SK-N-SH treated with all-trans-retinoic acid at 6 μM for 48 hours (cell line): ENCODE measurements around the gene H3-3A.

Experiments used
- BACH2 ChIP-seq: fragments of 250-450 bp; sonication (Bioruptor Pico); IDR thresholded peaks from 2 replicates; pipeline ENCODE4 v1.9.0; 2021; ENCODE audit warnings: mild to moderate bottlenecking, borderline replicate concordance
- CSDC2 ChIP-seq: fragments of 250-450 bp; sonication (Bioruptor Pico); IDR thresholded peaks from 2 replicates; pipeline ENCODE4 v1.5.0; 2020; ENCODE audit warnings: mild to moderate bottlenecking, moderate library complexity
- GLIS3 ChIP-seq: fragments of 250-450 bp; sonication (Bioruptor Pico); IDR thresholded peaks from 2 replicates; pipeline ENCODE4 v1.5.0; 2020; ENCODE audit warnings: mild to moderate bottlenecking, moderate library complexity
- PPARA ChIP-seq: fragments of 250-450 bp; sonication (Bioruptor Pico); IDR thresholded peaks from 2 replicates; pipeline ENCODE4 v1.5.0; 2020; ENCODE audit warnings: mild to moderate bottlenecking, borderline replicate concordance
- RARB ChIP-seq: fragments of 250-450 bp; sonication (Bioruptor Pico); IDR thresholded peaks from 2 replicates; pipeline ENCODE4 v1.8.0; 2021; ENCODE audit warnings: mild to moderate bottlenecking, moderate library complexity
- SNAI2 ChIP-seq: fragments of 250-450 bp; sonication (Bioruptor Pico); IDR thresholded peaks from 2 replicates; pipeline ENCODE4 v1.5.0; 2020; ENCODE audit warnings: mild to moderate bottlenecking, moderate library complexity
- TOX ChIP-seq: fragments of 250-450 bp; sonication (Bioruptor Pico); IDR thresholded peaks from 2 replicates; pipeline ENCODE4 v1.8.0; 2021; ENCODE audit warnings: mild to moderate bottlenecking, moderate library complexity, borderline replicate concordance
- ZC3H10 ChIP-seq: fragments of 250-450 bp; sonication (Bioruptor Pico); IDR thresholded peaks from 2 replicates; pipeline ENCODE4 v1.5.1; 2021; ENCODE audit warnings: mild to moderate bottlenecking, moderate library complexity
- ZFP3 ChIP-seq: fragments of 250-450 bp; sonication (Bioruptor Pico); IDR thresholded peaks from 2 replicates; pipeline ENCODE4 v1.5.0; 2020; ENCODE audit warnings: mild to moderate bottlenecking, moderate library complexity
- ZNF565 ChIP-seq: fragments of 450-650 bp; formaldehyde crosslinking; conservative IDR thresholded peaks from 2 replicates; pipeline ENCODE4 v1.5.0; 2020; ENCODE audit warnings: low read depth, mild to moderate bottlenecking, moderate library complexity
- TF ChIP-seq, protein P1 (sequence below): fragments of 250-450 bp; sonication (Bioruptor Pico); IDR thresholded peaks from 2 replicates; pipeline ENCODE4 v1.8.0; 2020; ENCODE audit warnings: mild to moderate bottlenecking, moderate library complexity, borderline replicate concordance
- TF ChIP-seq, protein P2 (sequence below): fragments of 250-450 bp; sonication (Bioruptor Pico); IDR thresholded peaks from 2 replicates; pipeline ENCODE4 v1.8.0; 2021; ENCODE audit warnings: low read depth, mild to moderate bottlenecking, moderate library complexity, borderline replicate concordance
- TF ChIP-seq, protein P3 (sequence below): fragments of 250-450 bp; sonication (Bioruptor Pico); IDR thresholded peaks from 2 replicates; pipeline ENCODE4 v1.5.1; 2020; ENCODE audit warnings: low read depth, mild to moderate bottlenecking, moderate library complexity

DNA sequence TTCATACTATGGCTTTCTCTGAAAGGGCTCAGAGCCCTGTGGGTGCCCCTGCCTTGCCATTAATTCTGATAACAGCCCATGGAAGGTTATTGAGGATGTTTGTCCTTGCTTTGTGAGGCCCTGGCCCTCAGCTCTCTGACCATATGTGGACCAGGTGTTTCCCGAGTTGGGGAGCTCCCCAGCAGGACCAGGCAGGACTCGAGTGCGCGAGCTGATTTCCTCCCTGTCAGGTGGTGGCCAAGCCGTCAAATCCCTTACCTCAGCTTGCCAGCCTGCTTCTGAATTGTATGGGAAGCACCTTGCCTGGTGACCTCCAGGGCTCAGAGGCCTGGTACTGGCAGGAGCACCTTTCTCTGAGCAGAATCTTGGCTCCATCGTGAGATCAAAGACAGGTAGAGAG is 45.4 kb upstream of the H3-3A start:
- TF ChIP-seq TOX (CRISPR knock-in tag): no peak
- TF ChIP-seq RARB (CRISPR knock-in tag): no peak
- TF ChIP-seq ZFP3 (CRISPR knock-in tag): no peak
- TF ChIP-seq ZC3H10: no peak
- no peak for TF ChIP-seq GLIS3 (CRISPR knock-in tag)
- no peak for TF ChIP-seq PPARA (CRISPR knock-in tag)
- no peak for TF ChIP-seq SNAI2 (CRISPR knock-in tag)
- no peak for TF ChIP-seq BACH2 (CRISPR knock-in tag)
- TF ChIP-seq, protein P1, sequence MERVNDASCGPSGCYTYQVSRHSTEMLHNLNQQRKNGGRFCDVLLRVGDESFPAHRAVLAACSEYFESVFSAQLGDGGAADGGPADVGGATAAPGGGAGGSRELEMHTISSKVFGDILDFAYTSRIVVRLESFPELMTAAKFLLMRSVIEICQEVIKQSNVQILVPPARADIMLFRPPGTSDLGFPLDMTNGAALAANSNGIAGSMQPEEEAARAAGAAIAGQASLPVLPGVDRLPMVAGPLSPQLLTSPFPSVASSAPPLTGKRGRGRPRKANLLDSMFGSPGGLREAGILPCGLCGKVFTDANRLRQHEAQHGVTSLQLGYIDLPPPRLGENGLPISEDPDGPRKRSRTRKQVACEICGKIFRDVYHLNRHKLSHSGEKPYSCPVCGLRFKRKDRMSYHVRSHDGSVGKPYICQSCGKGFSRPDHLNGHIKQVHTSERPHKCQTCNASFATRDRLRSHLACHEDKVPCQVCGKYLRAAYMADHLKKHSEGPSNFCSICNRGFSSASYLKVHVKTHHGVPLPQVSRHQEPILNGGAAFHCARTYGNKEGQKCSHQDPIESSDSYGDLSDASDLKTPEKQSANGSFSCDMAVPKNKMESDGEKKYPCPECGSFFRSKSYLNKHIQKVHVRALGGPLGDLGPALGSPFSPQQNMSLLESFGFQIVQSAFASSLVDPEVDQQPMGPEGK (CRISPR knock-in tag): no peak
- no peak for TF ChIP-seq ZNF565 (CRISPR knock-in tag)
- TF ChIP-seq CSDC2 (CRISPR knock-in tag): no peak
- TF ChIP-seq, protein P2, sequence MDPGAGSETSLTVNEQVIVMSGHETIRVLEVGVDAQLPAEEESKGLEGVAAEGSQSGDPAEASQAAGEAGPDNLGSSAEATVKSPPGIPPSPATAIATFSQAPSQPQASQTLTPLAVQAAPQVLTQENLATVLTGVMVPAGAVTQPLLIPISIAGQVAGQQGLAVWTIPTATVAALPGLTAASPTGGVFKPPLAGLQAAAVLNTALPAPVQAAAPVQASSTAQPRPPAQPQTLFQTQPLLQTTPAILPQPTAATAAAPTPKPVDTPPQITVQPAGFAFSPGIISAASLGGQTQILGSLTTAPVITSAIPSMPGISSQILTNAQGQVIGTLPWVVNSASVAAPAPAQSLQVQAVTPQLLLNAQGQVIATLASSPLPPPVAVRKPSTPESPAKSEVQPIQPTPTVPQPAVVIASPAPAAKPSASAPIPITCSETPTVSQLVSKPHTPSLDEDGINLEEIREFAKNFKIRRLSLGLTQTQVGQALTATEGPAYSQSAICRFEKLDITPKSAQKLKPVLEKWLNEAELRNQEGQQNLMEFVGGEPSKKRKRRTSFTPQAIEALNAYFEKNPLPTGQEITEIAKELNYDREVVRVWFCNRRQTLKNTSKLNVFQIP (CRISPR knock-in tag): no peak
- TF ChIP-seq, protein P3, sequence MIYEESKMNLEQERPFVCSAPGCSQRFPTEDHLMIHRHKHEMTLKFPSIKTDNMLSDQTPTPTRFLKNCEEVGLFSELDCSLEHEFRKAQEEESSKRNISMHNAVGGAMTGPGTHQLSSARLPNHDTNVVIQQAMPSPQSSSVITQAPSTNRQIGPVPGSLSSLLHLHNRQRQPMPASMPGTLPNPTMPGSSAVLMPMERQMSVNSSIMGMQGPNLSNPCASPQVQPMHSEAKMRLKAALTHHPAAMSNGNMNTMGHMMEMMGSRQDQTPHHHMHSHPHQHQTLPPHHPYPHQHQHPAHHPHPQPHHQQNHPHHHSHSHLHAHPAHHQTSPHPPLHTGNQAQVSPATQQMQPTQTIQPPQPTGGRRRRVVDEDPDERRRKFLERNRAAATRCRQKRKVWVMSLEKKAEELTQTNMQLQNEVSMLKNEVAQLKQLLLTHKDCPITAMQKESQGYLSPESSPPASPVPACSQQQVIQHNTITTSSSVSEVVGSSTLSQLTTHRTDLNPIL (CRISPR knock-in tag): no peak
